WI38 (cell line): ENCODE data around the gene SPATA12.

Experiments used
- H3K4me3 ChIP-seq: 2 replicates; pipeline ENCODE4 v1.5.1; 2011; ENCODE audit warnings: low read depth, mild to moderate bottlenecking, control low read depth, low read length
- TF ChIP-seq, protein P1 (sequence below): IDR thresholded peaks from 2 replicates; pipeline ENCODE4 v1.5.1; 2012; ENCODE audit warnings: low read depth, mild to moderate bottlenecking, control low read depth, low read length

Gene SPATA12

DNA sequence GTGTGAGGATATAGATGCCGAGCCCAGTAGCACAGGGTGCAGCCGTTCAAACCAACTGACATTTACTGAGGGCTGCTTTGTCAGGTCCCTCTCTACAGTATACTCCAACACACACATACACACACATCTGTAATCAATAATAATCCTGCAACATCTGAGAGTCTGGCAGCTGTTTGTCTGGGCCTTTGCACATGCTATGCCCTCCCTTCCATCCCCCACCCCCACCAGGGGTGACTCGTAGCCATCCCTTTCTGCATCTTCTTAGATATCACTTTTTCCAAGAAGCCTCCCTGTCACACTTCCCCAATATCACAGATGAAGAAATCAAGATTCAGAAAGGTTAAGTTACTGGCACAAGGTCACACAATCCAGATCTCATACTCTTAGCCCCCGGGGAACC is 13.7 kb downstream of the SPATA12 start:
- TF ChIP-seq, protein P1, sequence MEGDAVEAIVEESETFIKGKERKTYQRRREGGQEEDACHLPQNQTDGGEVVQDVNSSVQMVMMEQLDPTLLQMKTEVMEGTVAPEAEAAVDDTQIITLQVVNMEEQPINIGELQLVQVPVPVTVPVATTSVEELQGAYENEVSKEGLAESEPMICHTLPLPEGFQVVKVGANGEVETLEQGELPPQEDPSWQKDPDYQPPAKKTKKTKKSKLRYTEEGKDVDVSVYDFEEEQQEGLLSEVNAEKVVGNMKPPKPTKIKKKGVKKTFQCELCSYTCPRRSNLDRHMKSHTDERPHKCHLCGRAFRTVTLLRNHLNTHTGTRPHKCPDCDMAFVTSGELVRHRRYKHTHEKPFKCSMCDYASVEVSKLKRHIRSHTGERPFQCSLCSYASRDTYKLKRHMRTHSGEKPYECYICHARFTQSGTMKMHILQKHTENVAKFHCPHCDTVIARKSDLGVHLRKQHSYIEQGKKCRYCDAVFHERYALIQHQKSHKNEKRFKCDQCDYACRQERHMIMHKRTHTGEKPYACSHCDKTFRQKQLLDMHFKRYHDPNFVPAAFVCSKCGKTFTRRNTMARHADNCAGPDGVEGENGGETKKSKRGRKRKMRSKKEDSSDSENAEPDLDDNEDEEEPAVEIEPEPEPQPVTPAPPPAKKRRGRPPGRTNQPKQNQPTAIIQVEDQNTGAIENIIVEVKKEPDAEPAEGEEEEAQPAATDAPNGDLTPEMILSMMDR: no peak
- H3K4me3 ChIP-seq: no peak overlapping the region

DNA sequence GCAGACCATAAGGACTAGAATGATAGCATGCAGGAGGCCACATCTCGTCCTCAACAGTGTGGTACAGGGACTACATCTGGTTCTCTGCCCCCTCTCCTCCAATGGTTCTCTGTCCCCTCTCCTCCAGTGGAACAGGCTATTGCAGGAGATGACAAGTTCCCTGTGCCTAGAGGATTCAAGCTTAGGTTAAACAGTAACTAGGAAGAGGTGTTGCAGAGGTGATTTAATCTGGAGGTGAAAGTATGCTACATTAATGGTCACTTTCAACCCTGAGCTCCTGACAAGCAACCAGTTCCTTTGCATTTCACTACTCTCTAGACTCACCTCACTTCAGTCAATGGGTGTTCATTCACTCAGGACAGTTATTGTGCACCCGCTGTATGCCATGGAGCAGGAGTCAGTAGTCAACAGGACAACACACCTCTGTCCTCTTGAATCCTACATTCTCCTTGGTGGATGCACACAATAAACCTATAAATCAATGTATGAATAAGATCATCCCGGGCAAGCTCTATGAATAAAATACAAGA is 16.0 kb downstream of the SPATA12 start:
- H3K4me3 ChIP-seq: no peak overlapping the region
- TF ChIP-seq, protein P1: no peak

DNA sequence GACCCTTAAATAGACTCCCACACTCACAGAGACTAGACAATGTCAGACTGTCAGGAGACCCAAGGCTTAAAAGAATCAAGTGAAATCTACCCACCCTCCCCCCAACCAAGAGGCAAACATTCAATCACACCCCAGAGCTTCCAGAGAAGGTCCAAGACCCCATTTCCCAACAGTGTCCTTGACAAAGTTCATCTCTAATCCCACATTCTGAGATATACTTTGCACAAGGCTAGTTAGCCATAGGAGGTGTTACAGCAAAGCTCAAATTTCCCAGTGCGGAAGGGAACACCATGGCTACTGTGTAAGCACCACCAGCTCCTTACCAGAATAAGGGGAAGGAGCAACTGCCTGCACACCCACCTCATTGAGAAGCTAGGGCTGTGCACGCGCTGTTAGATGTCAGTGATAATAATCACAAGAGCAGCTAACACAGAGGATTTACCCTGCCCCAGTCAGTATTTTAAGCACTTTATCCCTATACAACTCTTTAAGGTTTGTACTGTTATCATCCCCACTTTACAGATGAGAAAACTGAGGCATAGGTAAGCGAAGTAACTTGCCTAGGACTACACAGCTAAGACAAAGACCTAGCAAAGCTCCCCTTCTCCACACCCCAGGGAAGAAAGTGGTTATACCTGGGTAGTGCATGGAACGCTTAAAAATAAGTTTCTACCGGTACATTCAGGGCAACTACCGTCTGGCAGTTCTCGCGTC is 17.3 kb downstream of the SPATA12 start:
- no peak overlapping the region for H3K4me3 ChIP-seq
- TF ChIP-seq, protein P1: no peak

DNA sequence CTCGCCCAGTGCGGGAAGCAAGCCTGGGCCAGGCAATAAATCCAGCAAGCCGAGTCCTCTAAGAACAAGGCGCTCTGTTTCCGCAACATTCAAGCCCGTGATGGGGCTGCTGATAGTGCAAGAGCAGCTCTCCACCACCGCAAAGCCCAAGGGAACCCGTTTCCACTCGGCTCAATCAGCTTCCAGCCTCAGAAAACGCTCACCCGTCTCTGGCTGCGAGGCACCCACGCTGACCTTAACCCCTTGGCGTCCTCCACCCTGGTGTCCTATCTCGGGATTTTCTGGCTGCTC is 17.8 kb downstream of the SPATA12 start:
- H3K4me3 ChIP-seq: no peak overlapping the region
- TF ChIP-seq, protein P1: no peak

DNA sequence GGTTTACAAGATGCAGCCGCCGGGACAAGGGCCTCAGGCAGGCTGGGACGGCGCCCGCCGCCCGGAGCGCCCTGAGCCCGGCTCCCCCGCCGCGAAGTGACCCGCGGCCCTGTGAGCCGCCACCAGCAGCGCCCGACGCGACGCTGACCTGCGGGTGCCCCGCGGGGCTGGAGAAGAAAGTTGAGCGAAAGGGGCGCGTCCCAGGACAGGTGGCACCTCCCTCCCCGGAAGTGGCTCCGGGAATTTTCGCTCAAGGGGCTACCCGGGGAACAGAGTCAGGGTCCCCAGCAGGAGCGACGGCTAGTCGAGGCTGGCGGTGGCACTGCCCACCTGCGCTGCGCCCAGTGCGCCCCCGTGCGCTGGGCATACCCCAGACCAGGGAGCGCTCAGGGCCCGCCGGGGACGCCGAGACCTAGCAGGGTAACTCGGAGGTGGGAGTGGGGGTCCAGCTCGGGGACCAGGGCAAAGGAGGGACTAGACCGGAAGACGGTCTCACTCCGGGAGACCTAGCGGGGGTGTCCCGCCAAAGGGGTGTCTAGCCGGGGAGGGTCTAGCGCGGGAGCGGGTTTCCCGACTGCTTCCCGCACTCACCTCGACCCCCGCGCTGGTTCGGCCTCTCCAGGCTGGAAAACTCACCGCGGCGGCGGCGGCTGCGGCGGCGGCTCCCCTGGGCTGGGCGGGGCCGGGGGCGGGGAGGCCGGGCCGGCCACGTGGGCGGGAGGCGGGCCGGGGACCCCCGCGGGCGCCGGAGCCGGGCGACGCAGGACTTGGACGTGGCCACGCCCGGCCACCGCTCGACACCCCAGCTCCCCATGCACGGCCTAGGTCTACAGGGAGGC is 18.4 kb downstream of the SPATA12 start:
- TF ChIP-seq, protein P1: no peak
- peak overlapping the region; percentile 47 for H3K4me3 ChIP-seq

DNA sequence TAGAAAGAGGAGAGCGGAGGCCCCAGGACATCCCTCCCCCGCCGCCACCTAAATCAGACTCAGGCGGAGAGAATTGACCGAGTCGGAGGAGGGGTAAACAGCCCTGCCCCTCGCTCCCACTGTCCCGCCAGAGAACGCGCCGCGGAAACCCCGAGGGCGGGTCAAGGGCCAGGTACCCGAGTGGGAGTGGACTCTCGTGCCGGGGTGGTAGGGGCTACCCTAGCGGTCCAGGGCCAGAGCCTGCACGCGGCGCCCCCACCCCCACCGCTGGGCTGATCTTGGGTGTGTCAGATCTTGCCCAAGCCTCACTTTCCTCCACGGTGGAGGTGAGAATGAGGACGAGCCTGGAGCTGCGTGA is 19.0 kb downstream of the SPATA12 start:
- peak overlapping the region; percentile 37; the same call in 1 of the 2 replicates for H3K4me3 ChIP-seq
- TF ChIP-seq, protein P1: no peak

DNA sequence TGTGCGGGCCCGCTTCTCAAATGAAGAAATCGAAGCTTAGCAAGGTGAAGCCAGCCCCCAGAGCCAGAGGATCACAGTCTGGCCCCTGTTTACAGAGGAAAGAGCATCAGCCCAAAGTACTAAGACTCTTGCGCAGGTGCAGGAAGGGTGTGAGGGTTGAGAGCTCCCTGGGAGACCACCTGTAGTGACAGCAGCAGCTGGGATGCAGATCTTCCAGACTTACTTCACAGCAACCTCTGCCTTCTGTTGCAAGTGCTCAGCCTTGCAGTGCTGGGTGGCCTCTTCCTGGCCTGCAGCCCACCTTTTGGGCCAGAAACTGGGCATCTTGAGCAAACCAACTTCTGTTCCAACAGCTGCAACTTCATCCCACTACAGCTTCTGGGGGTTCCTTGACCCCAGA is 19.7 kb downstream of the SPATA12 start:
- TF ChIP-seq, protein P1: no peak
- H3K4me3 ChIP-seq: no peak overlapping the region
